GM19467 (cell line): ENCODE data around the gene PHACTR1.
"Not testable (repeated sequence)": the region's sequence is repeated elsewhere in the genome, so short reads cannot be mapped to it uniquely, and the experiment has no call there.

Experiments
- ATAC-seq: cut with Tn5 transposase; IDR thresholded peaks from one replicate; pipeline ENCODE4 v1.9.1; 2021; ENCODE audit warnings: mild to moderate bottlenecking, moderate library complexity; ENCODE audit not compliant: unreplicated experiment

PHACTR1 gene

GRCh38 chr6:13133894-13134293, 417.3 kb downstream of the PHACTR1 start:
- ATAC-seq: not testable (repeated sequence)

DNA sequence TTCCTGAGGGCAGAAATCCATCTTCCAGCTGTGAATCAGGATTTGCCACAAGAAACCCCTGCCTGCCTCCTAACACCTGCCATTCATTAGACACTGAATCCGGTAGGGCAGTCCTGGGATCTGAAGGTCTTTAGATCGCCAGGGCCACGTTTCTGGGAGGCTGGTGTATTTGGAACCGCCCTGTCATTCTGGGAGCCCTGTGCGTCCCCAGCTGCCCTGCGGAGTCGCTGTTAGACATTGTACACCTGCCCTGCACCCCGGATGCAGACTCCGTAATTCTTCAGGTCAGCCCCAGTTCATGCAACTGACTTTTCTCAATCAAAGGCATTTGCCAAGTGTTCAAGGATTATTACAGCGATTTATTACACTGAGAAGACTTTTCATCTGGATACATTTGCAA, 418.6 kb downstream of the PHACTR1 start:
- no peak for ATAC-seq

DNA sequence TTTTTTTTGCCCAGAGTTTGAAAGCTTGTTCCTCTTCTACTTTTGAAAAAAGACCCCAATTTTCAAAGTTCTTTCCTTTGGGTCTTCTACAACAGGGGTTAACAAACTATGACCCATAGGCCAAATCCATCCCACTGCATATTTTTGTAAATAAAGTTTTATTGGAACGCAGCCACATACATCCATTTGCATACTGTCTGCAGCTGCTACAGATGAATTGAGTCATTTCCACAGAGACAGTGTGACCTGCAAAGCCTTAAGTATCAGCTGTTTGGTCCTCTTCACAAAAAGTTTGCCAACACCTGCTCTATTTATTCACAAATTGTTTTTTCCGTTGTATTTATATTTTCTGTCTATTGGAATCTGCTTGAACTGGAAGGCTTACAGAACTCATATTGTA, 422.6 kb downstream of the PHACTR1 start:
- no peak for ATAC-seq

DNA sequence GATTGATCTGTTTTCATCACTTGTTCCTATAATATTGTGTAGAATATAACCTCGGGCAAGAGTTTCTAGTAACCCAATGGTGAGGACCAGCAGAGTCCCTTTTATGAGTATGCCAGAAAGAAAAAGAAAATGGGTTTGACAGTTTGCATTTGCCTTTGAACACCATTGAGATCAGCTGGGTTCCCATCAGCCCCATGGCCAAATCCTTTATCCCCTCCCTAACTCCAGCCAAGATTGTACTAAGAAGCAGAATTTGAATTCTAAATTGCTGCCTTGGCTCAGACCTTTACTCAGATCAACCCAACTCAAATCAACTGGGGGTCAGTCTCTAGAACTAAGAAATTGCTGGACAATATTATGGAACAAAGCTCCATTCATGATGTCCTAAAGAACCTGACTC, 424.4 kb downstream of the PHACTR1 start:
- ATAC-seq: no peak

DNA sequence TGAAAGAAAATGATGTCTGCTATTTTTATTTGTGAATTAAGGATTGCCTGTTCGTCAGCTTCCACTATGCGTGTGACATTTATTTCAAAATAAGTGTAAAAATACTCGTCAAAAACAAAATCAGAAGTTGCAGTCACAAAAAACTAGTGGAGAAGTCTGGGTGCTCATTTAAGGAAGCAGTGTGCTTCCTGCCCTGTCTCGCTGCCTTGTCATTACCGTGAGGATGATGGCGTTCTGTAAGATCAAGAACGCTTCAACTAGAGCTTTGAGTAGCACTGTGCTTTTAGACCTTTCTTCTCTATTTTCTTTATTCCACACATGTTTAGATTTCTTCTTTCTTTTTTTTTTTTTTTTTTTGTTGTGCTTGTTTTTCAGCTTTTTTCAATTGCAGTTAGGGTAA, 424.8 kb downstream of the PHACTR1 start:
- ATAC-seq: no peak

GRCh38 chr6:13142611-13143010, 426.0 kb downstream of the PHACTR1 start:
- no peak for ATAC-seq

DNA sequence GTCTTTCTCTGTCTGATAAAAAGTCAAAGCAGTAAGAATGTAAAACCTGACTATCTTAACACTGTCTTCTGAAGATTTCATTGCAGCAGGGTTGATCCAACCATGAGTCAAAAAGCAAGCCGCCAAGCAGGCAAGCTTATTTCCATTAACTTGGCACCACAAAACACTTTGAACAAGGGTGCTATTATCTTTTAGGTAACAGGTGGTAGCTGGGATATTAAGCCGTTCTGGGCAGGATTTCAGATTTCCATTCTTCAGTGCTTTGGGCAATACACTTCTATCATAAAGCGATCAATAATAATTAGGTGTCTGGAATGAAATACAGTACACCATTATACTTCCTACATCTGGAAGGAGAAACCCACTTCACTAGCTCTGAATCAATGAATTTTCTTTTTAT, 429.9 kb downstream of the PHACTR1 start:
- ATAC-seq: no peak

- no peak for ATAC-seq
Measured at GRCh38 chr6:13147376-13147775, 430.8 kb downstream of the PHACTR1 start.

DNA sequence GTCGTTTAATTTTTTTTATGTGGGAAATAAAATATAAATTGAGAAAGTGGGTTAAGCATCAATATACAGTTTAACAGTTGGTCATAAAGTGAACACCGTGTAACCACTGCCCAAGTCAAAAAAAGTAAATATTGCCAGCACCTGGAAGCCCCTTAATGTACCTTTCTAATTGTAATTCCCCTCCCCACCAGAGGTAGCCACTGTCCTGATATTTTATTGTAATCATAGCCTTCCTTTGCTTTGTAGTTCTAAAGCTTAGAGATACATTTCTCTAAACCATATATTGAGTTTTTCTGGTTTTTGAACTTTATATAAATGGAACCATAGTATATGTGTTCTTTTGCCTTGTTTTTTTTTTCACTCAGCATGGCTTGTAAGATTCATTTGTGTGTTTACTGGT, 431.2 kb downstream of the PHACTR1 start:
- ATAC-seq: no peak

- no peak for ATAC-seq
Measured at GRCh38 chr6:13152764-13153163, 436.2 kb downstream of the PHACTR1 start.

GRCh38 chr6:13156381-13156780, 439.8 kb downstream of the PHACTR1 start:
- no peak for ATAC-seq

DNA sequence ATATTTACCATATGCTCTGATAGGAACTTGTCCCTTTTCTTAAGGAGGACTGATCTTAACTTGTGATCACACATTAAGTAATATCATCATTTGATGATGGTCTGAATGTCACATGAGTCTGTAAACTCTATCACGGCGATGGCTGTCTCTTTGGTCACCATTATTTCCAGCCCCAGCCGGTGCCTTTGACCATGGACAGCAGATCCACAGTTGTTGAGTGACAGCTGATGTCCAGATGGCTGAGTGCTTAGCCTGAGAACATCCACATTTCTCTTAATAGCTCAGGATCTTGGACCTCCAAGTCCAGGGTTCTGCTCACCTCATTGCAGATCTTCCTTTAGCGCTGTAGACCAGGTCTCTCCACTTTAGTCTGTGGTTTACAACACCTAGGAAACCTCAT, 440.7 kb downstream of the PHACTR1 start:
- no peak for ATAC-seq

DNA sequence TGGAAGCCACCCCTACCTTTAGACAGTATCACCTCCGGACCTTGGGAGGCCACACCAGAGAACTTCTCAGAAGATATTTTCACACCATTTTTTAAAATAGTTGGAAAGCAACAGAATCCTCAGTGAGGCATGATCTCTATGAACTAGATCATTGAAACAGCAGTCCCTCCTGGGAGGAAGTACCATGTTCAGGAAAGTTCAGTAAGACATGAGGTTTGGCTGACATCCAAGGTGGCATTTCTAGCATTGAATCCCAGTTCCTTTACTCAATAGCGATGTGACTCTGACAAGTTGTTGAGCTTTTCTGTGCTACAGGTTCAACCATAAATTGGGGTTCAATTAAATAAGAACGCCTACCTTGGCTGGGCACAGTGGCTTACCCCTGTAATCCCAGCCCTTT, 442.7 kb downstream of the PHACTR1 start:
- no peak for ATAC-seq

- not testable (repeated sequence) for ATAC-seq
Measured at GRCh38 chr6:13159822-13160221, 443.3 kb downstream of the PHACTR1 start.

DNA sequence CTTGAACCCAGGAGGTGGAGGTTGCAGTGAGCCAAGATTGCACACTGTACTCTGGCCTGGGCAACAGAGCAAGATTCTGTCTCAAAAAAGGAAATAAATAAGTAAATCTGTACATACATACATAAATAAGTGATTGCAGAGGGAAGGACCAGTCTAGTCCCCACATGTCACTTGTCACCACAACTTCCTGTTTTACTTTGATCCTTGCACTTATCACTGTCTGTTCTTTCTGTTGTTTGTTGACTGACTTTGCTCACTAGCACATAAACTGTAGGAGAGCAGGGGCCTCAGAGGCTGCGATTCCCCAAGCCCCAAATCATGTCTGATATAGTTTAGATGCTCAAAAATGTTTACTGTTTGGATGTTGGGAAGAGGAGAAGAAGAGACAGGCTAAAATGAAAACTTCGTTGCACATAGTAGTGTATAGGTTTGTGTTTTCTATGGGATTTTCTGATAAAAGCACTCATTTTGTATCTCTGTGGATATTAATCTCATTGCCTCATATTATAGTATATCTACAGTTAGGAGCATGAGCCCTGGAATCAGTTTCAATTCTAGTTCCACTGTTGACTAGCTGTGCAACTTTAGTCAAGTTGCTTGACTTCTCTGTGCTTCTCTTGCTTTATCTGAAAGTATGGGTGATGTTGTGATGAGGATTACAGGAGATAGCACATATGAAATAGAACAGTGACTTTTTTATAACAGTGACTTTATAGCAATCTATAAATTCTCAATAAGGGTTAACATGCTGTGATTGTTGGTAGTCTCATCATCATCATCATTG, 446.8 kb downstream of the PHACTR1 start:
- no peak for ATAC-seq

GRCh38 chr6:13164291-13164690, 447.7 kb downstream of the PHACTR1 start:
- ATAC-seq: no peak

DNA sequence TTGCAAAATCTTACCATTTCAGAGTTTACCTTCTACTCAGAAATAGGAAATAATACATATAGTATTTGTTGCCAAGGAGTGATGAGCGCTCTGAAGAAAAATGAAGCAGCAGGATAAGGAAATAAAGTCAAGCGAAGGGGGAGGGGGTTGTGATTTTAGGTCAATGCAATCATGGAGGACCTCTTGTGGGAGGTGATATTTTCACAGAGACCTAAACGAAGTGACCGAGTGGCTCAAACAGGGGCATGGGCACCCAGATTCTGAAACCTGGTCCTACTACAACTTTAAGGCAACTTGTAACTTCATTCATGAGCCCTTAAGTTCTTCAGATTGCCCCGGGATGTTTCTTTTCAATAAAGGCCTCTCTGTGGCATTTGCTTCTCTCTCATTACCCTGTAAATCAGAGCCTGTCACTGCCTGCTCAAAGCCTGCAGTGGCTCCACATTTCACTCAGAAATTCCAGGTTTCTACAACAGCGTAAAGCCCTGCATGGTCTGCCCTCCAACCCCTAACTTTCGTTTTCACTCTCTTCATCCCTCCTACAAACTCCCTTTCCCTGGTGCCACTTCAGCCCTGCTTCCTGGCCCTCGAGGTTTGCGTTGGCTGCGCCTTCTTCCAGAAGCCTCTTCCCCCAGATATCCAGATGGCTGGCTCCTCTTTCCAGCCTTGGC, 449.1 kb downstream of the PHACTR1 start:
- ATAC-seq: no peak

DNA sequence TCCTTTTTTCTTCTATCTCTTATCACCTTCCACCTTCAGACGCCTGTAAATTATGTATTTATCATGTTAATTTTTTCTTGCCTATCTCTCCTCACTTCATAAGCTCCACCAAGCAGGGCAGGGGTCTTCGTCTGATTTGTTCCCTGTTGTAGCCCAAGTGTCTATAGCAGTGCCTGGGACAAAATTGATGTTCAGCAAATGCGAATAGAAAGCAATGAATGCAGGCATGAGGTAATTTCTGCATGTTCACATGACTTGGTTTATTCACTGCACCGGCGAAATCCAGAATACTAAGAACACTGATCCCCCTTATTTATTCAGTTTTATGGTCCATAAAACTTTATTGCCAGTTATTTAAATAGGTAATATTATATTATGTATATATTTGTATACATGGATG, 449.7 kb downstream of the PHACTR1 start:
- no peak for ATAC-seq

DNA sequence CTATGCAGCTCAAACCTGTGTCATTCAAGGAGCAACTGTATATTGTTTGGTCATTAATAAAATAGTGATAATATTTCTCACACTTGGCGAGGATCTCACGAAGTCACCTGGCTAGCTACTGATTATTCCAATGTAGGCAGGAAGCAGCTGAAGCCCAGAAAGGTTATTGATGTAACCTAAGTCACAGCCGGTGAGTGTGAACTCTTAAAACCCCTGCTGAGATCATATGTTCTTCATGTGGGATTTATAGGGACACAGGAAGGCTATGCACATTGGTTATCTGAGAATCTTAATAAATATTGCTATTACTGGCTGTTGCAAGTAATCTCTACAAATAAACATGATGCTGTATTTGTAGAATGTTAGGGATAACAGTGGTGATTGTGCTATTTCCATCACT, 450.3 kb downstream of the PHACTR1 start:
- ATAC-seq: no peak

DNA sequence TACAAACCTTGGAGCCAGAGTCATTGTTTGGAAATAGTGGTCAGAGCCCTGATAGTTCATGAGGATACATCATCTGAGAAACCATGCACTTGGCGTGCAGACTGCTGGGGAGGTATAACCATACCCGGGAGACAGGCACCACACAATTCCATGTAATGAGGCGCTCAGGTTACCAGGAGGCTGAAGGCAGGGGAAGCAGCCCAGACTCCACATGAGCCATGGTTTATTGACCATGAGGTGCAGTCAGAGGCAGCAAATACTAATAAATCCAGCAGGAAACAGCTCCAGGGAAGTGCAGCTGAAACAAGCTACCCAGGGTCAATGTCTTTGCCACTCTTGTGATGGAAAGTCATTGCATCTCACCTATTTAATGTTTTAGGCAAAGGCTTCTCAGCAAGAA, 455.7 kb downstream of the PHACTR1 start:
- ATAC-seq: no peak

DNA sequence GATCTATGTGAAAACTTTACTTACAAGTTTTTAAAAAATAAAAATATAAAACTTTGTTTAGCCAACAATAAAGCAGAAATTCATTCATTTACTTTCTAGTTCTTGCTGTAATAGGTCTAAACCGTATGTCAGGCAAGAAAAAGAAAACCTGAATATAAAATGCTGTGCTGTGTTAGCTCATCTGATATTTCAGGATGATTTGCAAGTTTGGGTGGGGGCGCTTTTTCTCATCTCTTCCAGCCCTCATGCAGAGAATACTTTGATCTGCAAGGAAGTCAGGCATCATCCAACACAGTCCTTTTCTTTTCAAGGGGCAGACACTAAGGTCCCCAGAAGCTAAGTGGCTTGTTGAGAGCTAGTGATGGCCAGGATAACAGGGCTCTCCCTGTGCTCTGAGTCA, 458.5 kb downstream of the PHACTR1 start:
- no peak for ATAC-seq

GRCh38 chr6:13175759-13176158, 459.2 kb downstream of the PHACTR1 start:
- ATAC-seq: no peak

DNA sequence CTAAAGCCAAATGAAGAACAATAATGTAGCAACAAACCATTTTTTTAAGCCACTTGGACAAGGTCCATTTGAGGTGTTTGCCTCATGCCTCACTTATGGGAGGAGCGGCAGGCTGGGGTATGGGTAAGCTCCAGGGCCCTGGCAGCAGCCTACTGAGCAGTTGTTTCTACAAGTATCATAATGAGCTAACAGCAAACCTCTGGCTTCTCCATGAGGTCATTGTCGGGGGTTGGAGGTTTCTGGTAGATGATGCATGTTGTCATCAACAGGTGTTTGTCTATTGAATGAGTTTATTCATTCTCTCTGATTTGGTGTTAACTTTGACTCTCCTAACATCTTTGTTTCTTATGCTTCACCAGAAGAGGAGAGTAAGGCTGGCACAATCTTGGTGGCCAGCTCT, 461.1 kb downstream of the PHACTR1 start:
- ATAC-seq: no peak
